ENCODE measurements around the gene SCGN.

SCGN gene

DNA sequence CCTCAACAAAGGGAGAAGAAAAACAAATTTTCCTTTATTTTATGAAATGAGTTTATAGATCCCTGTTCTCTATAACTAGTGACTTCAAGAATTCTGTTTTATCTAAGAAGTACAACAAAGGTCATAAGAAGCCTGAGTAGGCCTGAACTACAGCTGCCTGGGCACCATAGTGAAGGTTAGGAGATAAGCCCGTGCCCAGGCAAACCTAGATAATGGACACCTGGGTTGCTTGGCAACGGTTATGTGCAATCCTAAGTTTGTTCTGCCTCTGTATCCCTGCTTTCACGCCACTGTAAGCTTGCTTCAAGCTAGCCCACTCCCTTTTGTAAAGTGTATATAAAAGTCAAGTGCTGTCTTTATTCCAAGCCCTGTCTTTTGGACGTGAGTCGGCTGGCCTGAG, 23.2 kb downstream of the SCGN start:
- TF ChIP-seq POLR2AphosphoS5 (IDR thresholded peaks at IDR 0.05; ENCODE audit: low read depth, low read length) (no peak), SPI1 (IDR thresholded peaks at IDR 0.05; ENCODE audit: low read depth, low read length) (no peak), POLR2A (IDR thresholded peaks at IDR 0.05; ENCODE audit: low read depth, low read length) (no peak), PAX5 (IDR thresholded peaks at IDR 0.05; ENCODE audit: insufficient read depth, low read length, severe bottlenecking) (no peak), POU2F2 (IDR thresholded peaks at IDR 0.05; ENCODE audit: low read depth, low read length) (no peak), TAF1 (IDR thresholded peaks at IDR 0.05; ENCODE audit: low read depth, low read length) (no peak)
- DNase-seq (ENCODE audit: insufficient read length, low spot score): no peak
- no peak for FAIRE-seq

DNA sequence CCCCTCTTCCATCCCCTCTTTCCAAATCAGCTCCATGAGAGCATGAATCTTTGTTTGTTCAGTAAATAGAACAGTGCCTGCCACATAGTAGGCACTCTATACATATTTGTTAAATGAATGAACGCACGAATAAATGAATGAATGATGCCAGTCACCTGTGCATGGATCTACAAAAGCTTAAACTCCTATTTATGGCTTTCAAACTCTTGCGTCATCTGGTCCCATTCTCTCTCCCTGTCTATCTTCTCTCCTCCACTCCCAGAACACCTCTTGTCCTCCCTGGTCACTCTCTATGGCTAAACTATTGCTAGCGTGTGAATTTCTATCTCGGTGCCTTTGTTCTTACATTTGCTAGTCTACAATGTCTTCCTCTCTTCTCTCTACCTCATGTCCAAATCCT, 24.8 kb downstream of the SCGN start:
- DNase-seq (ENCODE audit: insufficient read length, low spot score): no peak
- no peak for TF ChIP-seq SPI1 (IDR thresholded peaks at IDR 0.05; ENCODE audit: low read depth, low read length)
- no peak for TF ChIP-seq TAF1 (IDR thresholded peaks at IDR 0.05; ENCODE audit: low read depth, low read length)
- TF ChIP-seq POLR2AphosphoS5 (IDR thresholded peaks at IDR 0.05; ENCODE audit: low read depth, low read length): no peak
- TF ChIP-seq POLR2A (IDR thresholded peaks at IDR 0.05; ENCODE audit: low read depth, low read length): no peak
- TF ChIP-seq PAX5 (IDR thresholded peaks at IDR 0.05; ENCODE audit: insufficient read depth, low read length, severe bottlenecking): no peak
- no peak for TF ChIP-seq POU2F2 (IDR thresholded peaks at IDR 0.05; ENCODE audit: low read depth, low read length)
- FAIRE-seq: no peak

DNA sequence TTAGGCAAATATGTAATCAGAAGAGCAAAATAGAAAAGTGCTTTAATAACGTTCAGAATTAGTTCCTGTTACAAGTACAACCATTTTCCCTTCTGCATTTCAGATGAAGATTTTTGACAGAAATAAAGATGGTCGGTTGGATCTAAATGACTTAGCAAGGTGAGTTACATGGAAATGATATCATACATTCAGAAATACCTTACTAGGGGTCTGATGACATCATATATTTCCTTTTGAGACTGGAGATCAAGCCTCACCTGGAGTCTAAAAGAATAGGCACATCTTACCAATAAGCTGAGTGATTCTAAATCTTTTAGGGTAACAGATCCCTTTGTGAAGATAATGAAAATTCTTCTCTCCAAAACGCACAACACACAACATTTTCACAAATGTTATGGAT, 29.8 kb downstream of the SCGN start:
- DNase-seq (ENCODE audit: insufficient read length, low spot score) (no peak), FAIRE-seq (no peak)
- no peak for TF ChIP-seq SPI1 (IDR thresholded peaks at IDR 0.05; ENCODE audit: low read depth, low read length)
- no peak for TF ChIP-seq PAX5 (IDR thresholded peaks at IDR 0.05; ENCODE audit: insufficient read depth, low read length, severe bottlenecking)
- no peak for TF ChIP-seq TAF1 (IDR thresholded peaks at IDR 0.05; ENCODE audit: low read depth, low read length)
- TF ChIP-seq POU2F2 (IDR thresholded peaks at IDR 0.05; ENCODE audit: low read depth, low read length): no peak
- TF ChIP-seq POLR2AphosphoS5 (IDR thresholded peaks at IDR 0.05; ENCODE audit: low read depth, low read length): no peak
- no peak for TF ChIP-seq POLR2A (IDR thresholded peaks at IDR 0.05; ENCODE audit: low read depth, low read length)

DNA sequence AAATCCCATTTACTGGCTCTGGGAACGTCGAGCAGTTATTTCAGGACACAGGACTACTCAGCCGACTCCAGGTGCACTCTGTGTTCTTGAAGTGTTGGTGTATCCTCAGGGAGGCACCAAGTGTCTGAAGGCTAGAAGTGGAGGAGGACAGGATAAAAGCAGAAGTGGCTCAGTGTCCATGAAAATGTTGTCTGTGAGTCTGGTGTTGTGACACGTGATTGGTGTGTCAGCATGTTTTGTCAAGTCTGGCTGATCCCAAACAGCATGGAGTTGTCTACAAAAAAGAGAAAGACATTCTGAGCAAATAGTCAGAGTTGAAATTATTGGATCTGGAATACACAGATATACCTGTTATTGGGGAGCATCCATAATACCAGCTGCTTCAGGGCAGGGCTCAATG, 30.3 kb downstream of the SCGN start:
- no peak for DNase-seq (ENCODE audit: insufficient read length, low spot score)
- TF ChIP-seq POU2F2 (IDR thresholded peaks at IDR 0.05; ENCODE audit: low read depth, low read length): no peak
- no peak for TF ChIP-seq POLR2AphosphoS5 (IDR thresholded peaks at IDR 0.05; ENCODE audit: low read depth, low read length)
- TF ChIP-seq TAF1 (IDR thresholded peaks at IDR 0.05; ENCODE audit: low read depth, low read length): no peak
- TF ChIP-seq SPI1 (IDR thresholded peaks at IDR 0.05; ENCODE audit: low read depth, low read length): no peak
- TF ChIP-seq PAX5 (IDR thresholded peaks at IDR 0.05; ENCODE audit: insufficient read depth, low read length, severe bottlenecking): no peak
- no peak for FAIRE-seq

DNA sequence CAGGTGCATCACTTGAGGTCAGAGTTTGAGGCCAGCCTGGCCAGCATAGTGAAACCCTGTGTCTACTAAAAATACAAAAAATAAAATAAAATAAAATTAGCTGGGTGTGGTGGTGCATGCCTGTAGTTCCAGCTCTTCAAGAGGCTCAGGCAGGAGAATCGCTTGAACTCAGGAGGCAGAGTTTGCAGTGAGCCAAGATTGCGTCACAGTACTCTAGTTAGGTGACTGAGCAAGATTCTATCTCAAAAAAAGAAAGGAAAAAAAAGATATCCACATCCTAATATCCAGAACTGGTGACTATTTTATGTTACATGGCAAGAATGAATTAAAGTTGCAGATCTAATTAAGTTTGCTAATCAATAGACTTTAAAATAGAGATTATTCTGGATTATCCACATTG, 32.5 kb downstream of the SCGN start:
- TF ChIP-seq TAF1 (IDR thresholded peaks at IDR 0.05; ENCODE audit: low read depth, low read length): no peak
- no peak for TF ChIP-seq SPI1 (IDR thresholded peaks at IDR 0.05; ENCODE audit: low read depth, low read length)
- no peak for TF ChIP-seq POLR2A (IDR thresholded peaks at IDR 0.05; ENCODE audit: low read depth, low read length)
- no peak for TF ChIP-seq POLR2AphosphoS5 (IDR thresholded peaks at IDR 0.05; ENCODE audit: low read depth, low read length)
- TF ChIP-seq PAX5 (IDR thresholded peaks at IDR 0.05; ENCODE audit: insufficient read depth, low read length, severe bottlenecking): no peak
- FAIRE-seq: no peak
- DNase-seq (ENCODE audit: insufficient read length, low spot score): no peak

DNA sequence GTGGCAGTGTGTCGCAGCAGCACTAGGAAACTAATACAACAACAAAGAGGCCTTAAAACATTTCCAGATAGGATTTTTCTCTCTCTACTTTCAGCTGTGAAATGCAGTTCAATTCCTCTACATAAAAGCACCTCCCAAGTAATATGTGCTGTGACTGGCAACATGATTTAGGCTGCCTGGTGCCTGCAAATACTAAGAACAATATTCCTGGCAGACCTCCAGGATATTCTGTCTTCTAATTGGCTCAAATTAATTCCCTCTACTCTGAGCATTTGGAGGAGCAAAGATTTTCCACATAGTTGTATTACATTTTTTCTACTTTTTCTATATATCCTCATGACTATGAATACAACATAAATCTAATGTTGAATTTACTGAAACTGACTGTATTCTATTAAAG, 33.2 kb downstream of the SCGN start:
- FAIRE-seq: no peak
- no peak for TF ChIP-seq PAX5 (IDR thresholded peaks at IDR 0.05; ENCODE audit: insufficient read depth, low read length, severe bottlenecking)
- TF ChIP-seq SPI1 (IDR thresholded peaks at IDR 0.05; ENCODE audit: low read depth, low read length): no peak
- no peak for TF ChIP-seq POLR2A (IDR thresholded peaks at IDR 0.05; ENCODE audit: low read depth, low read length)
- no peak for TF ChIP-seq POU2F2 (IDR thresholded peaks at IDR 0.05; ENCODE audit: low read depth, low read length)
- TF ChIP-seq POLR2AphosphoS5 (IDR thresholded peaks at IDR 0.05; ENCODE audit: low read depth, low read length): no peak
- TF ChIP-seq TAF1 (IDR thresholded peaks at IDR 0.05; ENCODE audit: low read depth, low read length): no peak
- no peak for DNase-seq (ENCODE audit: insufficient read length, low spot score)

DNA sequence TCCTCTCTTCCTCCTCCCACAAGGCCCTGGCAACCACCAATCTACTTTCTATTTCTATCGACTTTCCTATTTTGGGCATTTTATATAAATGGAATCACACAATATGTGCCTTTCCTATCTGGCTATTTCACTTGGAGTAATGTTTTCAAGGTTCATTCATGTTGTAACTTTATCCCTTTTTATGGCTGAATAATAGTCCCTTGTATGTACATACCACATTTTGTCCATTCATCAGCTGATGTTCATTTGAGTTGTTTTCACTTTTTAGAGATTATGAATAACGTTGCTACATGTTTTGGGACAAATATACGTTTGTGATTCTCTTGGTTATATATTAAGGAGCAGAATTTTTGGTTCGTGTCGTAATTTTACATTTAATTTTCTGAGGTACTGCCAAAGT, 33.9 kb downstream of the SCGN start:
- no peak for FAIRE-seq
- TF ChIP-seq TAF1 (IDR thresholded peaks at IDR 0.05; ENCODE audit: low read depth, low read length) (no peak), POLR2AphosphoS5 (IDR thresholded peaks at IDR 0.05; ENCODE audit: low read depth, low read length) (no peak), POU2F2 (IDR thresholded peaks at IDR 0.05; ENCODE audit: low read depth, low read length) (no peak), PAX5 (IDR thresholded peaks at IDR 0.05; ENCODE audit: insufficient read depth, low read length, severe bottlenecking) (no peak), POLR2A (IDR thresholded peaks at IDR 0.05; ENCODE audit: low read depth, low read length) (no peak), SPI1 (IDR thresholded peaks at IDR 0.05; ENCODE audit: low read depth, low read length) (no peak)
- DNase-seq (ENCODE audit: insufficient read length, low spot score): no peak

DNA sequence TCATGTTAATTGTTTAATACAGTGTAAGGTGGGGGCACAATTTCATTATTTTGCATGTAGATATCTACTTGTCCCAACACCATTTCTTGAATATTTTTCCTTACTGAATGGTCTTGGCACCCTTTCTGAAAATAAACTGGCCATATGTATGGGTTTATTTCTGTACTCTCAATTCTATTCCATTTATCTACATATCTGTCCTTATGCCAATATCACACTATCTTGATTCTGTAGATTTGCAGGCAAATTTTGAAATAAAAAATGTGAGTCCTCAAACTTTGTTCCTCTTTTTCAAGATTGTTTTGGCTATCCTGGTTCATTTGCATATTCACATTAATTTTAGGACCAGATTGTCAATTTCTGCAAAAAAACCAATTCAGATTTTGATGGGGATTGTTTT, 34.8 kb downstream of the SCGN start:
- no peak for FAIRE-seq
- no peak for TF ChIP-seq SPI1 (IDR thresholded peaks at IDR 0.05; ENCODE audit: low read depth, low read length)
- no peak for TF ChIP-seq TAF1 (IDR thresholded peaks at IDR 0.05; ENCODE audit: low read depth, low read length)
- no peak for DNase-seq (ENCODE audit: insufficient read length, low spot score)

DNA sequence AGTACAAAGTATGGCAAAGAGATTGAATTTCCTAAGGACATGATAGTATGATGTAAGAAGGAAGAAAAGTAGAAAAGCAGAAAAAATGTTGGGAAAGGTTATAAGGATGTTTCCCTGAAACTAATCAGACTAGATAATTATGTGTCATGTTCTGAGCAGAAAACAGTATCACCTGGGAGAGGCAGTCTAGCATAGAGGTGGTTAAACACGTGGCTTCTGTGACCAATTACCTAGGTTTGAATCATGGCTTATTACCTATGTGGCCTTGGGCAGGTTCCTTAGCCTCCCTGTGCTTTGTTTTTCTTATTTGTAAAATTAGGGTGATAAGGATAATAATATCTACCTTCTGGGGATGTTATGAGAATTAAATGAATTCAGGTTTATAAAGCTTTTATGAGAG, 38.0 kb downstream of the SCGN start:
- DNase-seq (ENCODE audit: insufficient read length, low spot score) (no peak), FAIRE-seq (no peak)
- no peak for TF ChIP-seq SPI1 (IDR thresholded peaks at IDR 0.05; ENCODE audit: low read depth, low read length)
- no peak for TF ChIP-seq POLR2A (IDR thresholded peaks at IDR 0.05; ENCODE audit: low read depth, low read length)
- TF ChIP-seq TAF1 (IDR thresholded peaks at IDR 0.05; ENCODE audit: low read depth, low read length): no peak
- no peak for TF ChIP-seq POLR2AphosphoS5 (IDR thresholded peaks at IDR 0.05; ENCODE audit: low read depth, low read length)
- TF ChIP-seq POU2F2 (IDR thresholded peaks at IDR 0.05; ENCODE audit: low read depth, low read length): no peak
- TF ChIP-seq PAX5 (IDR thresholded peaks at IDR 0.05; ENCODE audit: insufficient read depth, low read length, severe bottlenecking): no peak

DNA sequence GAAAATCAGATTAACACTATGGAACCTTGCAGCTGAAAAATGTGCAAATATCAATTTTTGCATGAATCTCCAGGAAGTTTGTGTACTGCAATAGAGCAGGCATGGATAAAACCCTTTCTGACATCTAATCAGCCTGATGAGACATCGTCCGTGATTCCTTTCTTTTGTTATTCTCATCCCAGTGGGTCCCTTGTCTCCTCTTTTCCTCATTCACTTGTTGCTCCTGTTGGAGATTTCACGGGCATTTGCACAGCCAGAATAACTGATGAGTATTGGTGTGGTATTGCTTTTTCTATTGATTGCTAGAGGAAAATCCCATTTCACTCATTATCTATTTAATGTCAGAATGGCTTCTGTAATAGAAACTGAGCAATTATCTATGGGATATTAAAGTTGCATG, 39.9 kb downstream of the SCGN start:
- FAIRE-seq: no peak
- no peak for TF ChIP-seq POLR2A (IDR thresholded peaks at IDR 0.05; ENCODE audit: low read depth, low read length)
- TF ChIP-seq PAX5 (IDR thresholded peaks at IDR 0.05; ENCODE audit: insufficient read depth, low read length, severe bottlenecking): no peak
- no peak for TF ChIP-seq POLR2AphosphoS5 (IDR thresholded peaks at IDR 0.05; ENCODE audit: low read depth, low read length)
- TF ChIP-seq POU2F2 (IDR thresholded peaks at IDR 0.05; ENCODE audit: low read depth, low read length): no peak
- TF ChIP-seq SPI1 (IDR thresholded peaks at IDR 0.05; ENCODE audit: low read depth, low read length): no peak
- TF ChIP-seq TAF1 (IDR thresholded peaks at IDR 0.05; ENCODE audit: low read depth, low read length): no peak
- DNase-seq (ENCODE audit: insufficient read length, low spot score): no peak

All from GM12891 (cell line).